ENCODE measurements around the gene IQCM.
A peak's percentile ranks its signal among the peaks of the same experiment; 100 is the strongest.

IQCM gene, protein sequence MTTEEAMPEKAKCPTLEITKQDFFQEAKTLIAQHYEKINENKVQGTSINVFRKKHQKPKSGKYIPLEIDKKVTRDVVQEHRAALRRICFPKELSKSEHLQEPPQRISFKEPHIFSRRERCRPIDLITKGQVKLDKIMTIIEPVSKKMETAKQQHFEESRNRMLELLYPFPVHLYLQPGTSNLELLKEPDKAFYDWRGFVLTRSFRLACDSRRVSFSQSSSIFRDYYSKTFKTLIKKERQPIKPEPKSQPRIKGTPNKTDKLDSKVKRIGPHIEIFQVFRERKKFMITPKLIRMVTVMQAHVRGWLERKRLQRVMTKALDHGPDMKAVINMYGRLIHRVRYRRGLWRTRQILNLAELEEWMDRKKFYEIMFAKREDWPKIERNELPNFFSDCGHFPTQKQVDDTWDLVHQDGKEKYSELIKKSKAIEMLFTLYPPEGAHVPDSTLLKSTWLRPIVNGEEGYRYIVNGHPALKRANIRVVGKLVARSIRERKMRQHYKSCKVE

DNA sequence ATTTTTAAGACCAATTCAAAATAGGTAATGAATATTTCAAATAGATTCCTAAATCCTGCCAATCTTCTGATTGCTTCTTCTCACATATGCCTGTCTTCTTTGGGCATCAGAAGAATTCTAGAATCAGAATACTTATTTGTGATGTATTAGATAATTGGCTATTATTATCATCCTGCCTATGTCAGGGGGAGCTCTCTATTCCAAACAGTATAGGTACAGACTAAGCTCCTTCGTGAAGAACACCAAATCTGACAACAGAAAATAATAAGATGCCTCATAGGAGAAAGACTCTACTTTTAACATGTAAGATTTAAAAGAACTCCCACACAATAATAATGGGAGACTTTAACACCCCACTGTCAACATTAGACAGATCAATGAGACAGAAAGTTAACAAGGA lies at the start of gene IQCM:
IQCM (minus strand) TSS at position 101 of the 400 bp plus-strand sequence. CDS start 73,152 bp downstream, outside the sequence.
- DNase-seq (ENCODE audit: low spot score), result no peak

DNA sequence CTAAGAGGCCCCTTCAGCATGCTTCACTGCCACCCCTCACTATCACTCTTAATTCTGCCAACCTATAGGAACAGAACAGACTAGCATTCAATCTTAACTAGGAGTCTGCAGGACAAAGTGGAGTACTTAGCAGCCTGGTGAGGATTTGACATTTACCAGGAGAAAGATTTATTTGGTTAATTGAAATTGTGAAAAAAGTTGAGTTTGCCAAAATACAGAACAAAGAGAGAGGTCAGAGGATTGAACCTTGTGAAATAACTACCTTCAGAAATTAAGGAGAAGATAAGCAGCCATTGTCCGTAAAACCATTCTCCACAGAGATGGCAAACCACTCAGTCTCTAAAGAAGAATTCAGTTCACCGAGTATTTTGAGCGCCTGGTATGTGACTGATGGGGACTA lies 41.8 kb upstream of the IQCM start:
- no peak for DNase-seq (ENCODE audit: low spot score)

DNA sequence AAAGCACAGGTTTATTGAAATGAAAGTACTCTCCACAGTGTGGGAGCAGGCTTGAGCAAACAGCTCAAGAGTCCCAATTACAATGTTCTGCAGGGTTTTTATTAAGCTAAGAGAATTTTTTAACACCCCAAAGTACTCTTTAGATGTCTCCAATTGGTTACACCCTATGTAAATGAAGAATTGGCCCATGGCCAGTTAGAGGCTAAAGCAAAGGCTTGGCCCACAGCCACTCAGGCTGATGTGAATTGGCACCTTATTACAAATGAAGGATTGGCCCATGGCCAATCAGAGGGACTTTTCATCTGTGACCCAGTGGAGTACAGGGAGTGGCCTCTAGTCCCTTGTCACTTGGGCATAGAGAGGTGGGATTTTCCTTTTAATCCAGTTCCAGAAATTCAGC lies 30.1 kb upstream of the IQCM start:
- no peak for DNase-seq (ENCODE audit: low spot score)

DNA sequence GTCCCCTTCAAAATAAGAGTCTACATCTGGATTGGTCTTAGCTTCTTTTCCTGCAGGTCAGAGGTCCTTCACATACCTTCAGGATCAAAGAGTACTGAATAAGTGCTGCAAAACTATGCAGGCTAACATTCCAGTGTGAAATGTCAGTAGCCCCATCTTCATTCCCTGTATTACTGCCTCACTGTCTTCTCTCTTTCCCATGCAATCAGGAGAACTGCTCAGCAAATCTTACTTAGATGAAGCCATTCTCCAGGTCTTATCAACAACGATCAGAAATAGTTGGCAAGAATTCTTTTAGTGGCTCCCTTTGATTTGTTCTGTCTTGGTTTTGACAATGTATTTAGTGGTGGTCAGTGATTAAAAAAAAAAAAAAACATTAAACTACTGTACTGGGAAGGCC lies 26.0 kb upstream of the IQCM start:
- DNase-seq (ENCODE audit: low spot score), result no peak

DNA sequence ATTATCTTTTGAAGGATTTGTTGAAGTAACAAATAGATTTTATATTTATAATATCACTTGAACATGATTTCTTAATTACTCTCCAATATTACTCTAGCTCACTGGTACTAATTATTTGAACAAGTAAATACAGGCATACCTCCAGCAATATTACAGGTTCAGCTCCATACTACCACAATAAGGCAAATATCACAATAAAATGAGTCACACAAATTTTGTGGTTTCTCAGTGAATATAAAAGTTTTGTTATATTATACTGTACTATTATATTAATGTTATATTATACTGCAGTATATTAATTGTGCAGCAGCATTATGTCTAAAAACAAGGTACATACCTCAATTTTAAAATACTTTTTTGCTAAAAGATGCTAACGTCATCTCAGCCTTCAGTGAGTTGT lies 22.4 kb upstream of the IQCM start:
- DNase-seq (ENCODE audit: low spot score), result no peak

DNA sequence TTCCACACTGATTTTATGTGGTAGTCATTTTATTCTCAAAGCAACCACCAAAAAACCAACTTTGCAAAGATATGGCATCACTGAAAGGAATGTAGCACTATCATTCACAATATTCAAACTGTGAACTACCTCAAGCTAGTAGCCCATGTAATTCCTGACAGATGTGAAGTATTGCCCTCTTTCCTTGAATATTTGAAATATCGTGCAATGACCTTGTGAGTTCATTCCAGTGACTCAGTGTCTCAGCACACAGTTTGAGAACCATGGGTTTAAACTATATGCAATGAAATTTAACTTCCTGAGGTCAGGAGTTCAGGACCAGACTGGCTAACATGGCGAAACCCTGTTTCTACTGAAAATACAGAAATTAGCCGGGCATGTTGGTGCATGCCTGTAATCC lies 20.9 kb upstream of the IQCM start:
- DNase-seq (ENCODE audit: low spot score), result peak; percentile 14

DNA sequence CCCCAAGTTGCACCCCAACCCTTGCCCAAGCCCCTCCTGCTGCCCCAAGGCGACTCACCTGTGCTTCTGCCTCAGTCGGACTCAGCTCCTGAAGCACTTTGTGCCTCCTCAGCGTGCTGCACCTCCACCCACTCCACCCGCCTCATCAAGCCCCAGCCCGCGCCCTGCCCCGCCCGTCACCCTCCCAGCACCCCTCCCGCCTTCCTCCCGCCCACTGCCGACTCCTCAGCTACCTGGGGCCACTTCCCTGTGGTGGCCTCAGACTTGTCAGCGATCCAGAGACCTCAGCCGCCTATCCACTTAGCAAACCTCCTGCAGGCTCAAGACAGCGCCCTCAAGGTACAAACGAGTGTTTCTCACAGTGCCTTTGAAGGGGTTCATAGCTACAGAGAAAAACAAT lies 19.6 kb upstream of the IQCM start:
- DNase-seq (ENCODE audit: low spot score), result no peak

DNA sequence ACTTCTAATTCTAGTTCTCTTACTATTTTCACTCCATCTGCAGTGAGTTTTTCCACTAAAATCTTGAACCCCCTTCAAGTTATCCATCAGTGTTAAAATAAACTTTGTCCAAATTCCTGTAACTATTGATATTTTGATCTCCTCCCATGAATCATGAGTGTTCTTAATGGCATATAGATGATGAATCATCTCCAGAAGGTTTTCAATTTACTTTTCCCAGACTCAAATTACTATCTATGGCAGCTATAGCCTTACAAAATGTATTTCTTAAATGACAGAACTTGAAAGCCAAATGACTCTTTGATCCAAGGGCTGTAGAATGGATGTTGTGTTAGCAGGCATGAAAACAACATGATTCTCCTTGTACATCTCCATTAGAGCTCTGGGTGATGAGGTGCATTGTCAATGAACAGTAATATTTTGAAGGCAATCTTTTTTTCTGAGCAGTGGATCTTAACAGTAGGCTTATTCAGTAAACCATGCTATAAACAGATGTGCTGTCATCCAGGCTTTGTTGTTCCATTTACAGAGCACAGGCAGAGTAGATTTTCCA lies 16.1 kb upstream of the IQCM start:
- no peak for DNase-seq (ENCODE audit: low spot score)

DNA sequence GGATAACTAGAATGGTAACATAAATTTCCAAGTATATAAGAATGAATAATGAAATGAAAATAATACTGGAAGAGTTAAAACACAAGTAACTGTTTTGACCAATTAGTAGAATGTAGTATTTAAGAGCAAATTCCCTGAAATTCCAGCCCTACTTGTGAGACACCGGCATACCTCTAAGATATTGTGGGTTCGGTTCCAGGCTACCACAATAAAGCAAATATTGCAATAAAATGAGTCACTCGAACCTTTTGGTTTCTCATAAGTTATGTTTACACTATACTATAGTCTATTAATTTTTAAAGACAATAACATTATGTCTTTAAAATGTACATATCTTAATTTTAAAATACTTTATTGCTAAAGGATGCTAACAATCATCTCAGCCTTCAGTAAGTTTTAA lies 15.2 kb upstream of the IQCM start:
- no peak for DNase-seq (ENCODE audit: low spot score)

DNA sequence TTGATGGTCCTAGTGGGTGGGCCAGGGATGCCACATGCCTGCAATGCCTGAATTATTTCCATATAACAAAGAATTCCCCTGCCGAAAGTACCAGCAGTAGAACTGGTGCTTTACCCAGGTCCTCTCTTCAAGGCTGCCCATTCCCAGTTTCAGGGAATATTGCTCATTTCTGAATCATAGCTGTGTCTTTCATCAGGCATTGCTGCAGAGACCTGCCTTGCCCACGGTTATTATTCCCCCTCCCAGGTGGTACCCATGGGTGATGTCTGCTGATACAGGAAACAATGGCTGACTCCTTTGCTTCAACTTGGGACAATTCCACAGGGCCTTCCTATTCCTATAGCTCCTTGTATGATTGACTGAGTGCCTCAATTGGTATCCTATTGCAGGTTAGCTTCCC lies 9.7 kb upstream of the IQCM start:
- DNase-seq (ENCODE audit: low spot score), result no peak

DNA sequence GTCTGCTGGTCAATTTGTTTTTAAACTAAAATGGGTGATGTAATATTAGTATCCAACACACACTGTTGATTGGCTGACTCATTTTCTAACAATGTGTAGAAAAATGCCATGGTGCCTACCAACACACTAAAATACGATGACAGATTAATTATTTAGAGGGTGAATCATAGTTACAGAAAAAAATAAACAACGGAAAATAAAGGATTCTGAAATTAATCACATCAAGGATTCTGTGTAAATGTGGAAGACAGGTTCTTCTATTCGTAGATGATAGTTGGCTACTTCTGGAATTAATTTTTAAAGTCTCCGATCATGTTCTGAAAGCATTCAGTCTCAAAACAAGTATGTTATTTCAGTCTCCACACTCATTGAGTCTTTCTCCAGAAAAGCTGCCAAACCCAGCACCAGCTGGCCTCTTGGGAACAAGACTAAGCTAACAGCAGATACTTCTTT lies 8.2 kb upstream of the IQCM start:
- DNase-seq (ENCODE audit: low spot score), result peak; percentile 71

DNA sequence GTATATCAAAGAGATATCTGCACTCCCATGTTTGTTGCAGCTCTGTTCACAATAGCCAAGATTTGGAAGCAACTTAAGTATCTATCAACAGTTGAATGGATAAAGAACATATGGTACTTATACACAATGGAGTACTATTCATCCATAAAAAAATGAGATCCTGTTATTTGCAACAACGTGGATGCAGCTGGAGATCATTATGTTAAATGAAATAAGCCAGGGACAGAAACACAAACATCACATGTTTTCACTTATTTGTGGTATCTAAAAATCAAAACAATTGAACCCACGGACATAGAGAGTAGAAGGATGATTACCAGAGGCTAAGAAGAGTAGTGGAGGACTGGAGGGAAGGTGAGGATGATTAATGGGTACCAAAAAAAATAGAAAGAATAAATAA lies 14.2 kb downstream of the IQCM start:
- no peak for DNase-seq (ENCODE audit: low spot score)

DNA sequence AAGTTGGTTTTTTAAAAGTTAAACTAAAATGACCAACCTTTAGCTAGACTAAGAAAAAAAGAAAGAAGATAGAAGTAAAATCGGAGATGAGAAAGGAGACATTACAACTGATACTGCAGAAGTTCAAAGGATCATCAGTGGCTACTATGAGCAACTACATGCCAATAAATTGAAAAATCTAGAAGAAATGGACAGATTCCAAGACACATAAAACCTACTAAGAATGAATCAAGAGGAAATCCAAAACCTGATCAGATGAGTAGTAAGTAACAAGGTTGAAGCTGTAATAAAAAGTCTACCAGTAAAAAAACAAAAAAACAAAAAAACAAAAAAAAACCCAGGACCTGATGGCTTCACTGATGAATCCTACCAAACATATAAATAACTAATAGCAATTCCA lies 16.1 kb downstream of the IQCM start:
- DNase-seq (ENCODE audit: low spot score), result no peak

DNA sequence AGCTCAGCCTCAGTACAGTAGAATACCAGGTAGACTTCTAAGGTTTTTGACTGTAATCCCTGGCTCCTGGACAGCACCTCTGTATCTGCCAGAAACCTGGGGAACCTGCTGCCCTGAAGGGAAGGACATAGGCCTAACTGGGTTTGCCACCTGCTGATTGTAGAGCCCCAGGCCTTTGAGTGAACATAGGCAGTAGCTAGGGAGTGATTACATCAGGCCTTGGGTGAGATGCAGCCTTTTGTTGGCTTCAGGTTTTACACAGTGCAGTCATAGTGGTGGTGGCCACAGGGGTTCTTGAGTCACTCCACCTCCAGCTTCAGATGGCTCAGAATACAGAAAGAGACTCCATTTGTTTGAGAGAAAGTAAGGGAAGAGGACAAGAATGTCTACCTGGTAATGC lies 19.3 kb downstream of the IQCM start:
- no peak for DNase-seq (ENCODE audit: low spot score)

DNA sequence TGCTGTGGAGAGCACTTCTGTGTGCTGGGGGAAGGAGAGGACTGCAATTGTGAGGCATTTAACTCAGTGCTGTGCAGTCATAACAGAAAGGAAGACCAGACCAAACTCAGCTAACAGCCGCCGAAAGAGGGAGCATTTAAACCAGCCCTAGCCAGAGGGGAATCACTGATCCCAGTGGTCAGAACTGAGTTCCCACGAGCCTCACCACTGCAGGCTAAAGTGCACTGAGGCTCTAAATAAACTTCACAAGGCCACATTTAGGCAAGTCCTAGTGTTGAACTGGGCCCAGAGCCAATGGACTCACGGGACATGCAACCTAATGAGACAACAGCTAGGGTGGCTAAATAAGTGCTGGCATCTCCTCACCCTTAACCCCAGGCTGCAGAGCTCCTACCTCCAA lies 20.4 kb downstream of the IQCM start:
- no peak for DNase-seq (ENCODE audit: low spot score)

DNA sequence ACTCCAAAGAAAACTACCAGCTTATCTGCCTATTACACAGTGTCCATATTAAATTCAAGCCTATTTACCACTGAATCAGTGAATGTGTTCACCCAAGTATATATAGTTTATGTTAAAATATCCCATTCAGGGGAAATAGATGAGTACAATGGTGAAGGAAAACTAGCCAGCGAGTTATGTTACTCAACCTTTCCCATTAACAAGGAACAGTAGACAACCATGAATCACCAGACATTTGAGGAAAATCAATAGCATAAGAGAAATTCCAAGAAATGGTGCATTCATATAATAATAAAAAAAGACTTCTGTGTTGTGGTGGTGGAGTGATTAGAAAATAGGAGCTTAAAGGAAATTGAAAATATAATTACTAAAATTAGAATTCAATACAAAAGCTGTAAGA lies 21.3 kb downstream of the IQCM start:
- no peak for DNase-seq (ENCODE audit: low spot score)

DNA sequence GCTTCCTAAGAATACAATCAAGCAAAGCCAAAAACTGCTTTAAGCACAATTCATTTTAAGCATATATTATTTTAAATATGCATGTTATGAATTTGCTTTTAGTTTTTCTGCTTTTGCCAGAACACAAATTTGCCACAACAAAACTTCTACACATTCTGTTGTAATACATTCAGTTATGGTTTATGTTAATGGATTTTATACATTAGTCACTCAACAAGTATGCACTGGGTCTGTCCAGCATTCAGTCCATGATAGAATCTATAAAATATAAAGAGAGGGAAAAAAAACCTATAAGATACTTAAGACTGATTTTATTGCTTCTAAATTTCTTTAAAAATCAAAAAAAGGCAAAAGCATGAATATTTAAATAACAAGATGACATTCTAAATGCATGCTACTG lies 22.2 kb downstream of the IQCM start:
- no peak for DNase-seq (ENCODE audit: low spot score)

DNA sequence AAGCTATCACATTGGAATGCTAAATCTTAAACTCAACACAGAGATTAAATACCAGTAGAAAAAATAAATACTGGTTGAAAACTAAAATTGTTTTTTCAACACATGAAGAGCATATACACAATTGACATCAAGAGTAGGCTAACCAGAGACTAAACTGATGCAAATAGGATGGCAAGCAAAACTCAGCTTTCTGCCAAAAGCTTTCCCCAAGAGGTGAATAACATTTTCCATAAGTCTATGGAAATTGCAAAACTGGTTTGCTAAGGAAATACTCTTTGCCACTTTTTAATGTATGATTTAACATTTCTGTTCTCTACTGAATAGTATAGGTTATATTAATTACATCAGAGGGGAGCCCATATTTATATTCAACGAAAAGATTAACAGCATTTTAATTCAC lies 23.8 kb downstream of the IQCM start:
- no peak for DNase-seq (ENCODE audit: low spot score)

DNA sequence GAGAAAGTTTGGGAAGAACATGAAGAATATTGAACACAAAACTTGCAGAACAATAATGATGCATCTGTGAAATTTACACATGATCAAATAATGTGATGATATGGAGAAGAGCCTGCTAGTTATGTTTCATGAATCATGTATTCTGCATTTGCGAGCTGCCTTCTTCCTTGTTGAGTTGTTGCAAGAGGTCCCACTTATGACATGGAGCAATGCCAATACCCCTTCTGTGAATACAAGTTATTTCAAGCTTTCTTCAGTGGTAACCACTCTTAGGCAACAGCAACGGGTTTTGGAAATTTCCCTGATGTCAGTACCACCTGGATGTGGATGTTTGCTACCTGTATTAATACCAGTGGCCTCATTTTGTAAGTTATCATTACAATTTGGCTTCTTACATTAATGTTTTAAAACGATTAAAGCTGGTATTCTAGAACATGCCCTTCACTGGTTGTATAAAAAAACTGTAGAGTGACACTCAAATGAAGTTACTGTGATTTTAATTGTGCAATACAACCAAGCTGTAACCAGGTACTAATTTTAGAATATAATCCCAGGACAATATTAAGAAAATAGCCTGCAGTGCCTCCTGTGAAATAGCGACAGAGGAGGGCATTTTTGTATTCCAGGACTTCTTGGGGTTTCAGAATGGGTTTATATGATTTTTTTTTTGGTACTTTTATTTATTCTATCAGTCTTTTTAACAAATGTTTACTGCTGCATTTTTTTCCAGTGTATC lies 25.3 kb downstream of the IQCM start:
- DNase-seq (ENCODE audit: low spot score), result no peak

DNA sequence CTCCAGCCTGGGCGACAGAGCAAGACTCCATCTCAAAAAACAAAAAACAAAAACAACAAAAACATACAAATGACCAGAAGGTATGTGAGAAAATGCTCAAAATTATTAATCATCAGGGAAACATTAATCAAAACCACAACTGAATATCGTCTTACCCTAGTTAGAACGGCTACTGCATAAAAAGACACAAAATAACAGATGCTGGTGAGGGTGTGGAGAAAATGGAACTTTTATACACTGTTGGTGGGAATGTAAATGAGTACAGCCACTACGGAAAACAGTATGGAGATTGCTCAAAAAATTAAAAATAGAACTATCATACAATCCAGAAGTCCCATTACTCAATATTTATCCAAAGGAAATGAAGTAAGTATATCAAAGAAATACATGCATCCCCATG lies 27.3 kb downstream of the IQCM start:
- no peak for DNase-seq (ENCODE audit: low spot score)

DNA sequence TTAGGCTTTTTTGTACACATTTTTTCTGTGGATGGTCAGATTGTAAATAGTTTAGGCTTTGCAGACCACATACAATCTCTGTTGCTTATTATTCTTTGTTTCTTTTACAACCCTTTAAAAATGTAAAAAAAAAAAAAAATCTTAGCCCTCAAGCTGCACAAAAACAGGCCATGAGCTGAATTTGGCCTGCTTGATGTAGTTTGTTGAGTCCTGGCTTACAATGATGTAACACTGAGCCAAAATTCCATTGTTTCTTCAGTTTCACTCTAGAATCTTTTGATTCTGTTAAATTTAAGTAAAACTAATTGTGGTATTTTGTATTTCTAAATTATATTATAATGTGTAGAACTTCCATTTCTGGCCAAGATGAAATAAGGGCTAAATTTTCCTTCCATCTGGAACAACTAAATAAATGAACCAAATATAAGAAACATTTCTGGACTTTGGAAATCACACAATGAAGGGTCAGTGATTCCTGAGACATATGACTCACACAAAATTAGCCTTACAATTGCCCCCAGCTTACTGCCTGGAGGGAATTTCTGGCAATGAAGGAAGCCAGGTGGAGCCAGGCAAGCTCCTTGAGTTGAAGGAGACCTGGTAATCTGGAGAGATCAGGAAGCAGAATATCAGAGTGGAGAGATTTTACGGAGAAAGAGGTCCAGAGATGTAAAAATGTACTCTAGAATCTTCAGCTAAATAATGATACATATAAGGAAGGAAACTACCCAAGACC lies 29.8 kb downstream of the IQCM start:
- peak; percentile 39 for DNase-seq (ENCODE audit: low spot score)

DNA sequence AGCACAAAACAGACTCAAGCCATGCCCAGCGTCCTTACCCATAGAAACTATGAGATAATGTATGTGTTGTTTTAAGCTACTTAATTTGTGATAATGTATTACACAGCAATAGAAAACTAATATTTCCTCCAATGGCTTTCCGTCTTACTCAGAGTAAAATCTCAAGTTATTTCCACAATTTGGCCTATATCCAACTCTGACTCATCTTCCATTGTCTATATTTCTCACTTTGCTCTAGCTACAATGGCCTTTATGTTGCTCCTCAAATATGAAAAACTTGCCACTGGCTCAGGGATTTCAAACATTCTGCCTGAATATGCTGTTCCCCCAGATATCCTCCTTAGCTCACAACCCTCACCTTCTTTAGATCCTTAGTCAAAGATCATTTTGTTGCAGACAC lies 31.6 kb downstream of the IQCM start:
- no peak for DNase-seq (ENCODE audit: low spot score)
